Measurements from ENCODE around the gene NUCKS1. TPM values are rescaled to one million over a fixed set of nuclear protein-coding genes. Genes with fewer than 3 reads are reported as not detected.
A peak's percentile ranks its signal among the peaks of the same experiment; 100 is the strongest.

The NUCKS1 gene
- total RNA-seq, 1 donor from 2014 or later, result 111 TPM

DNA sequence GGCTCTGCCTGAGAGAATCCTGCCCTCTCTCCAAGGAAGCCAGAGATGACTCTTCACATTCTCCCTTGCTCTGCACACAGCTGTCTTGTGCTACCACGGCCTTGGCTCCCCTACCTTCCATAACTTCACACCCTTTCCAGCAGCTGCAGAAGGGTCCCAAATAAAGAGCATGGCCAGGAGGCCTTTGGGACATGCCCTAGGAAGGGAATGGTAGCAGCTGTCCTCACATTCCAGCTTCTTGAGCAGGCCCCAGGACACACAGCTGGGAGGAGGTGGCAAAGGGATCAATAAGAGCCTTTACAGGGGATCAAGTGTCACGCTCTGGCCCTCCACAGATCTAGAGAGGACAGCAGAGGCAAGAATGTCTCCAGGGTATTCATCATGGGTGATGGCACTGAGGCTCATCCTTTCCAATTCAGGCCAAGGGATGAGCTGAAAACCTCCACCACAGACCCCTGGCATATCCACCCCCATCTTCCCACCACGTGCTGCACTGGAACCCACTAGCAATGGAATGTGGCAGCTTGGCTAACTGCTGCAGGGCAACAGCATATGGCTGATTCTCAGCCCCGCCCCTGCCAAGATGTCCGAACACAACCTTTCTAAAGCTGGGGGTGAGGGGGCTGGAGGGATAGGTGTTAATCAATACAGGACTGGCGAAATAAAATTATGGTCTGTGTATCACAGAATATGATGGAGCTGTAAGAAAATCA is 43.1 kb upstream of the NUCKS1 start:
- TF ChIP-seq, protein P1, sequence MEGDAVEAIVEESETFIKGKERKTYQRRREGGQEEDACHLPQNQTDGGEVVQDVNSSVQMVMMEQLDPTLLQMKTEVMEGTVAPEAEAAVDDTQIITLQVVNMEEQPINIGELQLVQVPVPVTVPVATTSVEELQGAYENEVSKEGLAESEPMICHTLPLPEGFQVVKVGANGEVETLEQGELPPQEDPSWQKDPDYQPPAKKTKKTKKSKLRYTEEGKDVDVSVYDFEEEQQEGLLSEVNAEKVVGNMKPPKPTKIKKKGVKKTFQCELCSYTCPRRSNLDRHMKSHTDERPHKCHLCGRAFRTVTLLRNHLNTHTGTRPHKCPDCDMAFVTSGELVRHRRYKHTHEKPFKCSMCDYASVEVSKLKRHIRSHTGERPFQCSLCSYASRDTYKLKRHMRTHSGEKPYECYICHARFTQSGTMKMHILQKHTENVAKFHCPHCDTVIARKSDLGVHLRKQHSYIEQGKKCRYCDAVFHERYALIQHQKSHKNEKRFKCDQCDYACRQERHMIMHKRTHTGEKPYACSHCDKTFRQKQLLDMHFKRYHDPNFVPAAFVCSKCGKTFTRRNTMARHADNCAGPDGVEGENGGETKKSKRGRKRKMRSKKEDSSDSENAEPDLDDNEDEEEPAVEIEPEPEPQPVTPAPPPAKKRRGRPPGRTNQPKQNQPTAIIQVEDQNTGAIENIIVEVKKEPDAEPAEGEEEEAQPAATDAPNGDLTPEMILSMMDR (IDR thresholded peaks at IDR 0.05), result no peak
- ATAC-seq (no peak), DNase-seq (no peak)
- intact Hi-C loops (cut with DNase I), result loop anchor here (10.0 kb wide), 2 partner anchors 122 to 182 kb away; no protein-coding TSS in a partner anchor
- no peaks in the 10 kb centered on the region for H3K9me3 ChIP-seq
- H3K27me3 ChIP-seq (ENCODE audit: low read depth), result no peaks in the 10 kb centered on the region
- H3K27ac ChIP-seq, result no peak overlapping the region
- H3K36me3 ChIP-seq, result peaks cover 84% of the 10 kb centered on the region
- H3K4me1 ChIP-seq, result no peaks in the 10 kb centered on the region
- no peak overlapping the region for H3K4me3 ChIP-seq

DNA sequence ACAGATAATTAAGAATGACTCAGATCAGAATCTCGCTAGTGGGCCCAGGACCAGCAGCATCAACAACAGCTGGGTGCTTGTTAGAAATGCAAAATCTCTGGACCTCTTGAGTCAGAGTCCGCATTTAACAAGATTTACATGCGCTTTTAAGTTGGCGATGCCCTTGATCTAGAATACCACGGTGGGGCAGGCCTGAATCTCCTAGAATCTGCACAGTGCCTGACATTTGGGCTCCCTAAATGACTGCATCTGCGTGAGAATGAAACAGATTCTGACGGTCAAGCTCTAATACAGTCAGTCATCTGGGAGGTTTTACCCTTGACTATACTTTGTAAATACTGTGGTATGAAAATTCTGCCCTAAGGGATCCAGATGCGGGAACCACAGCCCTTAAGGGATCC is 42.5 kb upstream of the NUCKS1 start:
- Histone ChIP-seq H3K9me3 (no peaks in the 10 kb centered on the region), H3K4me1 (no peaks in the 10 kb centered on the region), H3K36me3 (peaks cover 77% of the 10 kb centered on the region), H3K4me3 (no peak overlapping the region), H3K27me3 (ENCODE audit: low read depth) (no peaks in the 10 kb centered on the region), H3K27ac (no peak overlapping the region)
- ATAC-seq (no peak), DNase-seq (no peak)
- TF ChIP-seq, protein P1 (IDR thresholded peaks at IDR 0.05), result no peak
- intact Hi-C loops (cut with DNase I), result loop anchor here (10.0 kb wide), 2 partner anchors 122 to 182 kb away; no protein-coding TSS in a partner anchor

DNA sequence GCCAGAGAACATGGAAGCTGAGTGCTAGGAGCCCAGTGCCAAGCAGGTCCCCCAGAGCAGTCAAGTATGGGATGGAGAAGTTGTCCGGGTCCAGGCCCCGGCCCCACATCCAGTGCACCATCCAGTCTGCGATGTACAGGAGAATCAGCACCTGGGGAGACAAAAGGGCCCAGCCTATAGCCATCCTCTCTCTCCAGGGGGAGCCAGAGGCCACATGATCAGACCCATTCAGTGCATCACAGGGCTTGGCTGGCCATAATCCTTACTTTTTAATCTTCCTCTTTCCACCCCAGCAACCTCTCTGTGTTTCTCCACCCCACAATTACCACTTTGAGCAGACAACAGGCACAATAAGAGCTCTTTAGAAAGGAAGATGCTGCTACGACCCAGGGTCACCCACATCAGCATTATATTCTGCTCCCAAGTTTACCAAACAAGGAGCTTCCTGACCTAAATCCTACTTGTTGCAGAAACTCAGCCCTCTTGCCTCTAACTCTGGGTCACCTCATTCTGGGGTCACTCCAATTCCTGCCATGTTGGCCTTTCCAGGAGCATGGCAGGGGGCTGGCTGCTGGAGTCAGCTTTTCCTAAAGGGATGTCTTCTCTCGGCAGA is 41.7 kb upstream of the NUCKS1 start:
- Histone ChIP-seq H3K36me3 (peaks cover 69% of the 10 kb centered on the region), H3K27ac (no peak overlapping the region), H3K4me1 (no peaks in the 10 kb centered on the region), H3K27me3 (ENCODE audit: low read depth) (no peaks in the 10 kb centered on the region), H3K4me3 (no peak overlapping the region), H3K9me3 (no peaks in the 10 kb centered on the region)
- intact Hi-C loops (cut with DNase I), result loop anchor here (10.0 kb wide), 2 partner anchors 123 to 183 kb away; no protein-coding TSS in a partner anchor
- DNase-seq, result peak; percentile 65
- TF ChIP-seq, protein P1 (IDR thresholded peaks at IDR 0.05), result peak; percentile 80
- ATAC-seq, result peak; percentile 86 to 92

GRCh38 chr1:205787287-205787916 is 37.4 kb upstream of the NUCKS1 start:
- H3K27ac ChIP-seq, result no peak overlapping the region
- TF ChIP-seq, protein P1 (IDR thresholded peaks at IDR 0.05), result no peak
- H3K4me3 ChIP-seq, result no peak overlapping the region
- no peaks in the 10 kb centered on the region for H3K27me3 ChIP-seq (ENCODE audit: low read depth)
- H3K36me3 ChIP-seq, result peaks cover 28% of the 10 kb centered on the region
- no peak for DNase-seq
- no peaks in the 10 kb centered on the region for H3K9me3 ChIP-seq
- no peak for ATAC-seq
- intact Hi-C loops (cut with DNase I), result no loop called here
- H3K4me1 ChIP-seq, result no peaks in the 10 kb centered on the region

DNA sequence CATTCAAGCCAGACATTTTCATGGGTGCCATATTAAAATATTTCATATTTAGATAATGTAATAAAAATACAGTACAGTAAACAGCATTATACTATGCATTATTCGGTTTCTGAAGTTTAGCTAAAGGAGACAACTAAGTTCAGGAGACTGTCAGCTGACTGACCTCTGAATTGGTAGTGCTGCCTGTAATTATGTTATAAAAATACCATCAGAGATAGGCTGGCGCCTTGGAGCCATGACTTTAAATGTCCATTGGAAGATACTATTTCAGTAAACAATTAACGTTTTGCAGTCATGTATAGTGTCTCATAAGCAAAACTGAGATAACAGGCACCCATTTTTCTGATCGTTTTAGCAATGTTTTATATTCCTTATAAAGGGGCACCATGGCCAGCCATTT is 36.6 kb upstream of the NUCKS1 start:
- DNase-seq, result no peak
- peaks cover 20% of the 10 kb centered on the region for H3K36me3 ChIP-seq
- no peak for ATAC-seq
- TF ChIP-seq, protein P1 (IDR thresholded peaks at IDR 0.05), result no peak
- H3K27ac ChIP-seq, result no peak overlapping the region
- H3K4me3 ChIP-seq, result no peak overlapping the region
- intact Hi-C loops (cut with DNase I), result no loop called here
- H3K27me3 ChIP-seq (ENCODE audit: low read depth), result no peaks in the 10 kb centered on the region
- no peaks in the 10 kb centered on the region for H3K4me1 ChIP-seq
- H3K9me3 ChIP-seq, result no peaks in the 10 kb centered on the region
